HG03025 (cell line): Measurements from ENCODE around the gene KLK3.

Experiments
- ATAC-seq: cut with Tn5 transposase; IDR thresholded peaks from one replicate; pipeline ENCODE4 v1.9.1; 2021; ENCODE audit warnings: mild to moderate bottlenecking, moderate library complexity; ENCODE audit not compliant: unreplicated experiment, low FRiP score

KLK3 gene

DNA sequence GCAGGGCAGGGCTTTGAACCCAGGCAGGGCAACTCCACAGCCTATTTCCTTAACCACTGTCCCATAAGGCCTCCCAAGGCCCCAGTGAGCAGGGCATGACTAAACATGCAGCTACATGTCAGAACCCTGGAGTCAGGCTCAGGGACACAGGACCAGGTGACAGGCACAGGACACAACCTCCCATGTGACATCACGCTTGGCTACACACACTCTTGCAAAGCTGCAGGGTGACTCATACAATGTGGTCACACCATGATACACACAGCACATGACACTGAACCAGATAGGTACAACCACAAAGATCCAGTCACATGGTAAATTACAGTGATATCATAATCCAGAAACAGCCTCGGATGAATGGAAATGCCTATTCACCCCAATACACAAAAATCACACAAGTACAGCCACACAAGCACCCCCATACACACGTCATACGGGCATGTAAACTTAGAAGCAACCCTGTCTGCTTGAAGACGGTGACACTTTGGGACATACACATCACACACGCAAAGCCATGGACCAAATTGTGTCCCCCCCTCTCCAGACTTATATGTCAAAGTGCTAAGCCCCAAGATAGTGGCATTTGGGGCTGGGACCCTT lies 42.0 kb downstream of the KLK3 start:
- ATAC-seq, result peak; percentile 70

DNA sequence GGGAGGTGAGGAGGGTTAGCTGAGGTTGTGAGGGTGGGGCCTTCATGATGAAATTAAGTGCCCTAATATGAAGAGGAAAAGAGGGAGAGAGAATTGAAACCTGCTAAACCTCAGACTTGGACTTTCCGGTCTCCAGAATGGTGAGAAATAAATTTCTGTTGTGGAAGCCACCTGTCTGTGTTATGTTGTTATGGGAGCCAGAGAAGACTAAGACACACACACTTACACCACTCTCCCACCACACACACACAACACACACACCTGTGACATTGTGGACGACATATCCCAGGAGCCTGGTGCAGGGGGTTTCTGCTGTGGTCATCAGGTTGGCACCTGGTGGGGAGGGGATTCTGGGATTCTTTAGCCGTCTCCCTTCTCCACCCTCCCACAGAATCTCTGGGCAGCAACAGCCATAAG lies 42.5 kb downstream of the KLK3 start:
- ATAC-seq, result no peak

DNA sequence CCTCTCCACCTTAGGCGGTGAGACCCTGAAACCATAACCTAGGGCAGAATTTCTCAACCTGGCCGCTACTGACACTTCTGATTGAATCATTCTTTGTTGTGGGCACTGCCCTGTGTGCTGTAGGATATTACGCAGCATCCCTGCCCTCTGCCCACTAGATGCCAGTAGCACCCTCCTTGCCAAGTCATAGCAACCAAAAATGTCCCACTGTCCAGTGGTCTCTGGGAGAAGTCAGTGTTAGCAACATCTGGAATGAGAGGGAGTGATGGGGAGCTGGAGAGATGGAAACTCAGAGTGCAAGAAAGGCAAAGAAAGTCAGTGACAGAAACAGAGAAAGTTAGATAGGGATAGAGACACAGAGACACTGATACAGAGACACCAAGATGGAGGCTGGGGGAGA lies 42.9 kb downstream of the KLK3 start:
- ATAC-seq, result no peak

DNA sequence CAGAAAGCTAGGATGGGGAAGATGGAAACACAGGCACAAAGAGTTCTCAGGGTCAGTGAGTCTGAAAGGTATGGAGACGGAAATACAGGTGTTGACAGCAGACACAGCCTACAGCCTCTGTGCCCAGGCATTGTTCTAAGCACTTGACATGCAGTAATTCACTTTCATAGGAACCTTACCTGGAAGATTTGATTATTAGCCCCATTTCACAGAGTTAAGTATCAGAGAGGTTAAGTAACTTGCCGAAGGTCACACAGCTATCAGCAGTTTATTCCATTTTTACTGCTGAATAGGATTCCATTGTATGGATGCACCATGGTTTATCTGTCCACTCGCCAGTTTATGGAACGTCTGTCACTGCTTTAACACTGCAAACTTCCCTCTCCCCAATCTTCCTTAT lies 43.3 kb downstream of the KLK3 start:
- no peak for ATAC-seq

DNA sequence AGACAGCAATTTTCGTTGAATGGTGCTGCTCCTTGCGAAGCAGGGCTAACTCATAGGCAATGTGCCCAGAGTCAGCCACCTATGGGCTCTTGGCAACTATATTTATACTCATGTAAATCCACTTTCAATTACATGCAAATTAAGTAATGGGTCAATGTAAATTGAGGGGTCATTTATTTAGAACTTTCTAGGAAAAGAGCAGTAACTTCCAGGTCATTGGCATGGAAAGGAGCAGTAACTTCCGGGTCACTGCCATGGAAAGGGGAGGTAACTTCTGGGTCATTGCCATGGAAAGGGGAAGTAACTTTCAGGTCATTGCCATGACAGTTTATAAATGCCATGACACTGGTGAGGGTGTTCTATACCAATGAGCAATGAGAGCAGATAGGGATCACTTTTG lies 44.9 kb downstream of the KLK3 start:
- ATAC-seq, result no peak

DNA sequence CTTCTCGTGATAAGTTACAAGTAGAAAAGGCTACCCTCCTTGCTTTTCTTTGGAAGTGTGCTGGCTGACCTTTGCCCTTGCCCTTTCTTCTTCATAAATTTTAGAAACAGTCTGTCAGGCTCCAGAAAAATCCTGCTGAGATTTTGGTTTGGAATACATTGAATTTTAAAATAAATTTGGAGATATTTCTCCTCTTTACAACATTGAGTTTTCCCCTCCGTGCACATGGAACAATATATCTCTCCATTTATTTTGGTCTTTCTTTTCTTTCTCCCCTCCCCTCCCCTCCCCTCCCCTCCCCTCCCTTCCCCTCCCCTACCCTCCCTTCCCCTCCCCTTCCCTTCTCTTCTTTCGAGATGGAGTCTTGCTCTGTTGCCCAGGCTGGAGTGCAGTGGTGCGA lies 47.9 kb downstream of the KLK3 start:
- no peak for ATAC-seq

DNA sequence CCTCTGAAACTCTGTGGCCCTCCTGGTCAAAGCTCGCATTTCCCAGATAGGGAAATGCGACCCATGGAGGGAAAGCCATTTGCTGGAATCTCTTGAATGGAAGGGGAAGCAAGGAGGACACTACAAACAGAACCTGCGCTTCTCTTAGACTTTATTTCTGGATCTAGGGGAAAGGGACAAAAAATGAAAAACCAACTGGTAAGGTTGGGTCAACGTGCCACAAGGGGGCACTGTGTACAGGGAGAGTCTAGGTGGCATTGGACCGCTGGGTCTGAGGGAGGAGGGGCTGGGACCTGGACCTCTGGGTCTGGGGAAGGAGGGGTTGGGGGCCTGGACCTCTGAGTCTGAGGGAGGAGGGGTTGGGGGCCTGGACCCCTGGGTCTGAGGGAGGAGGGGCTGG lies 51.5 kb downstream of the KLK3 start:
- no peak for ATAC-seq

DNA sequence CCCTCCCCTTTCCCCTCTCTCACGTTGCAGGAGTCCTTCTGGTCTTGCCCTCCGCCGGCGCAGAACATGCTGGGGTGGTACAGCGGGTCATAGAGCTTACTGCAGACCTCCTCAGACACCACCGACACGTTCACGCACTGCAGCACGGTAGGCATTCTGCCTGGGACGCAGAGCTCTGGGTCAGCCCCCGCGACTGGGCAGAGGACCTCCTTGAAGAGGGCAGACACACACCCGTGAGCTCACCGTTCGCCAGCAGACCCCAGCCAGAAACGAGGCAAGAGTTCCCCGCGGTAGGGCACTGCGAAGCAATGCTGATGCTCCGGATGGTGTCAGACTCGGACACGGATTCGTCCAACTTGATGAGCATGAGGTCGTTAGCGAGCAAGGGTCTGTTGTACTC lies 53.6 kb downstream of the KLK3 start:
- no peak for ATAC-seq

DNA sequence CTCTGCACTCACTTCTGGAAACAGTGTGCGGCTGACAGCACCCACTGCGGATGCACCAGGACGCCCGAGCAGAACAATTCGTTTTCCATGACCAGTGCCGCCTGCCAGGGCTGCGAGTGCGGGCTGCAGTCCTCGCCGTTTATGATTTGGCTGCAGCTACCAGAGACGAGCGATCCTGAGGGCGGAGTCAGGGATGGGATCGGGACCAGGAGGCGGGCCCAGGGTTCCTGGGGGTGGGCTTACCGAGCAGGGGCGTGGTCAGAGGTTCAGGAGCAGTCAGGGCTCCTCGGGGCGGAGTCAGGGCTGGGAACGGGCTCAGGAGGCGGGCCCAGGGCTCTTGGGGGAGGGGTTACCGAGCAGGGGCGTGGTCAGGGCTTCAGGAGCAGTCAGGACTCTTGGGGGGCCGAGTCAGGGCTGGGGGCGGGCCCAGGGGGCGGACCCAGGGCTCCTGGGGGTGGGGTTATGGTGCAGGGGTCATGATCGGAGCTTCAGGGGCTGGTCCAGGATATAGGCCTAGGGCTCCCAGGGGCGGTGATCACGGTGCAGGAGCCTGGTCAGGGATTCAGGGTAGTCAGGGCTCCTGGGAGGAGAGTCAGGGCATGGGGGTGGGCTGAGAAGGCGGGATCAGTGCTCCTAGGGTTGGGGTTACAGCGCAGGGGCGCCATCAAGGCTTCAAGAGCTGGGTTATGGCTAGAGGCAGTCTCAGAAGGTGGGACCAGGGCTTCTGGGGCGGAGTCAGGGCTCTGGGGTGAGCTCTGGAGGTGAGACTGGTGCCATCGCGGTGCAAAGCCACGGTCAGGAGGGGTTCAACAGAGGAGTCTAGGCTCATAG lies 54.7 kb downstream of the KLK3 start:
- no peak for ATAC-seq
